C4-2B (cell line): Measurements from ENCODE around the gene MYO1D.

Source experiments
- CTCF ChIP-seq: fragments of 450-650 bp; conservative IDR thresholded peaks from 2 replicates; pipeline ENCODE4 v1.5.1; 2017; ENCODE audit warnings: mild to moderate bottlenecking
- ZFX ChIP-seq: fragments of 450-650 bp; IDR thresholded peaks from 2 replicates; pipeline ENCODE4 v1.6.1; 2017

GRCh38 chr17:32916134-32916533, 39.2 kb upstream of the MYO1D start:
- no peak for TF ChIP-seq CTCF
- TF ChIP-seq ZFX: no peak
